ENCODE results near the gene MCTP1.

MCTP1 gene

GRCh38 chr5:94796586-94796985 lies 488.3 kb downstream of the MCTP1 start:
- TF ChIP-seq TAF1 (IDR thresholded peaks at IDR 0.05; ENCODE audit: low read depth) (no peak), TCF12 (IDR thresholded peaks at IDR 0.05; ENCODE audit: low read depth) (no peak), REST (IDR thresholded peaks at IDR 0.05; ENCODE audit: low read depth) (no peak), USF1 (IDR thresholded peaks at IDR 0.05) (no peak), EGR1 (IDR thresholded peaks at IDR 0.05) (no peak), NFIC (IDR thresholded peaks at IDR 0.05) (no peak)

GRCh38 chr5:94793816-94794198 lies 491.1 kb downstream of the MCTP1 start:
- TF ChIP-seq EP300 (IDR thresholded peaks at IDR 0.05; ENCODE audit: borderline replicate concordance) (no peak), CEBPB (IDR thresholded peaks at IDR 0.05) (no peak), TEAD4 (IDR thresholded peaks at IDR 0.05) (no peak), YY1 (IDR thresholded peaks at IDR 0.05; ENCODE audit: low read depth) (no peak), NFIC (IDR thresholded peaks at IDR 0.05) (no peak), TAF1 (IDR thresholded peaks at IDR 0.05; ENCODE audit: low read depth) (no peak), USF1 (IDR thresholded peaks at IDR 0.05) (no peak), ZBTB7A (IDR thresholded peaks at IDR 0.05; ENCODE audit: low read depth) (no peak), MAX (IDR thresholded peaks at IDR 0.05) (no peak)

DNA sequence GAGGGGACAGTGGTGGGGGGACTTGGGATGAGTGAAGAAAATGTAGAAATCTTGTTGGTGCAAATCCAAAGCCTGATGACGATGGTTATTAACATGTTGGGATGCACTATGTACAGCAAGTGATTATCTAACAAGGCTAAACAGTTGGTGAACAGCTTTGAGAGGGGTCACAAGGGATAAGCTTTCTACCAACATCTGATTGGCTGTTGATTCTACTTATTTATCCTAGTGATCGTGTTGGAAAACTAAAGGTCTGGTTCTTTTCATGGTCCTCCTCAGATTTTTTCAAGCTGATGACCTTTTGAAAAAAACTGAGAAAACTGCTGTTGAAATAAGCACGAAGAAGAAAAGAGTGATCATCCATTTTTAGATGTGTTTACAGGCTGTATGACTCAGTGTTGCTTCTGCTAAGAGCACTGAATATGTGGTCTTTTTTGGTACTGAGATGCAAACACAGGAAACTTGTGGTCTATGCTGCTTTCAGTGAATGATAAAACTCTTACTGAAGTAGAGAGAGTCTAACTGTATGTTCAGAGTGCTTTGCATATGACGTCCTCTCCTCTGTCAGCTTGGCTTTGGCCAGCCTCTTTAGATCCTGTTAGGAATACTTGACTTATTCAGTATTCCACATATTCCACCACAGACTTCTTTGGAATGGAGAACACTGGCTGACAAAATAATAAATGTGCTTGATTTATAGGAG lies 491.6 kb downstream of the MCTP1 start:
- TF ChIP-seq YY1 (IDR thresholded peaks at IDR 0.05; ENCODE audit: low read depth) (no peak), MAX (IDR thresholded peaks at IDR 0.05) (no peak), FOXM1 (IDR thresholded peaks at IDR 0.05; ENCODE audit: borderline replicate concordance, low read depth) (no peak), CREB1 (IDR thresholded peaks at IDR 0.05; ENCODE audit: low read depth) (no peak), CEBPB (IDR thresholded peaks at IDR 0.05) (no peak), EP300 (IDR thresholded peaks at IDR 0.05; ENCODE audit: borderline replicate concordance) (no peak), REST (IDR thresholded peaks at IDR 0.05; ENCODE audit: low read depth) (no peak), RAD21 (IDR thresholded peaks at IDR 0.05; ENCODE audit: low read depth) (no peak)

DNA sequence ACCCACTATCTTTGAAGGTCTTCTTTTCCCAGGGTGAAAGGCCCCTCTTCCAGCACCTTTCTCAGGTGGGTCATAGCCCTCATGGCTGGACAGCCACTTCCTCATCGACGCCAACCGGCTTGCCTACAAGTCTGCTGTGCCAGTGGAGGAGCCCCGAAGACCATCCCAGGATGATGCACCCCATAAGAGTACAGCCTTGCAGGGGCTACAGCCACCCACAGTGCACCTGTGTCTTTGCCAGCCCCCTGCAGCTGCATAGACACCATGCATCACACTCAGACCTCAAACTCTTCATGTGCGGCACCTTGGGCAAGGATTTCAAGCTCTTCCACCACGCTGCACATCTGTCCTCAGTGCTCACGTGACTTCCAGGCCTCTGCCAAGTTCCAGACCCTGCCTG lies 493.1 kb downstream of the MCTP1 start:
- no peak for TF ChIP-seq MAX (IDR thresholded peaks at IDR 0.05)
- no peak for TF ChIP-seq RAD21 (IDR thresholded peaks at IDR 0.05; ENCODE audit: low read depth)
- TF ChIP-seq REST (IDR thresholded peaks at IDR 0.05; ENCODE audit: low read depth), result no peak
- TF ChIP-seq USF1 (IDR thresholded peaks at IDR 0.05), result no peak
- TF ChIP-seq NFIC (IDR thresholded peaks at IDR 0.05), result no peak
- no peak for TF ChIP-seq YY1 (IDR thresholded peaks at IDR 0.05; ENCODE audit: low read depth)
- TF ChIP-seq TAF1 (IDR thresholded peaks at IDR 0.05; ENCODE audit: low read depth), result no peak
- no peak for TF ChIP-seq EGR1 (IDR thresholded peaks at IDR 0.05)
- no peak for TF ChIP-seq CEBPB (IDR thresholded peaks at IDR 0.05)
- TF ChIP-seq TCF12 (IDR thresholded peaks at IDR 0.05; ENCODE audit: low read depth), result no peak
- no peak for TF ChIP-seq CREB1 (IDR thresholded peaks at IDR 0.05; ENCODE audit: low read depth)
- TF ChIP-seq ZBTB7A (IDR thresholded peaks at IDR 0.05; ENCODE audit: low read depth), result no peak
- no peak for TF ChIP-seq TEAD4 (IDR thresholded peaks at IDR 0.05)
- TF ChIP-seq FOXM1 (IDR thresholded peaks at IDR 0.05; ENCODE audit: borderline replicate concordance, low read depth), result no peak
- TF ChIP-seq EP300 (IDR thresholded peaks at IDR 0.05; ENCODE audit: borderline replicate concordance), result no peak
